GM18520 (cell line): ENCODE measurements around the gene MAF.

Source experiments
- ATAC-seq: cut with Tn5 transposase; IDR thresholded peaks from one replicate; pipeline ENCODE4 v1.9.1; 2021; ENCODE audit not compliant: unreplicated experiment

MAF gene

DNA sequence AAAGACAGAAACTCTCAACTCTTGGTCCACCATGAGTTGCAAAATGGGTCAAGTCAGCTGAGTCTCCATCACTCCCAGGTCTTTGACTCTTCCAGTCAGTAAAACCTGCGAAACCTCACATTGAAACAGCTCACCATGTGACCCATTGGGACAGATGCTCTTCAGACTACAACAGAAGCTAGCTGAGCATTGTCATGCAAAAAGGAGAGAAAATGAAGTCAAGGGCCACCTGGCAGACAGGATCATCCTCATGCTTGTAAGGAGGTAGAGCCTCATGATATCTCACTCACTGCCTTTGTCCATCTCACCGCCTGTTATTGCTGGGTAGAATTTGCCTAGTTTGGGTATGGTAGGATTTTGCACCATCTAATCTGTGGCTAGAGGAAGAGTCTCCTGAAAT, 50.2 kb downstream of the MAF start:
- no peak for ATAC-seq

DNA sequence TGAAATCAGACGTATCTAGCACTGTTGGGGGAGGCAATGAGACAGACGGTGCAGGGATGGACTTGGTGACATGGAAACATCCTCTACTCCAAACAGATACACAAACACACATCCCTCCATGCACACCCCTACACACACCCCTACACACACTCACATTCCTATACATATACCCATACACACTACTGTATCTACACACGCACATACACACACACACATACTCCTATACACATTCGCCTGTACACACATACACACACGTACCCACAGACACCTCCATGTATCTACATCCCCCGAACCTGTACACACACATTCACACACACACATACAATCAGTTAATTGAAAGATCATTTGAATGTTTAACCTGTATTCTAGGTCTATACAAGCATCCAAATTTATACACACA, 53.5 kb downstream of the MAF start:
- ATAC-seq: no peak
